Upper lobe of left lung (tissue), 4 donors: ENCODE measurements around the gene ZNF865.

Source experiments
- POLR2A ChIP-seq, 4 donors: fragments of 450-650 bp; IDR thresholded peaks; one replicate each; pipeline ENCODE4 v1.5.1; 2016 to 2017; ENCODE audit warnings: antibody characterized with exemption in 4 of 4, mild to moderate bottlenecking in 2 of 4
- TF ChIP-seq, protein P1 (sequence below), 6 experiments: fragments of 450-650 bp in 4 of 6; fragments of 200-600 bp in 2 of 6; sonication (generic) in 2 of 6; IDR thresholded peaks; one replicate each; pipeline ENCODE4 v1.5.1; 2016 to 2019; ENCODE audit warnings: antibody characterized with exemption in 6 of 6

DNA sequence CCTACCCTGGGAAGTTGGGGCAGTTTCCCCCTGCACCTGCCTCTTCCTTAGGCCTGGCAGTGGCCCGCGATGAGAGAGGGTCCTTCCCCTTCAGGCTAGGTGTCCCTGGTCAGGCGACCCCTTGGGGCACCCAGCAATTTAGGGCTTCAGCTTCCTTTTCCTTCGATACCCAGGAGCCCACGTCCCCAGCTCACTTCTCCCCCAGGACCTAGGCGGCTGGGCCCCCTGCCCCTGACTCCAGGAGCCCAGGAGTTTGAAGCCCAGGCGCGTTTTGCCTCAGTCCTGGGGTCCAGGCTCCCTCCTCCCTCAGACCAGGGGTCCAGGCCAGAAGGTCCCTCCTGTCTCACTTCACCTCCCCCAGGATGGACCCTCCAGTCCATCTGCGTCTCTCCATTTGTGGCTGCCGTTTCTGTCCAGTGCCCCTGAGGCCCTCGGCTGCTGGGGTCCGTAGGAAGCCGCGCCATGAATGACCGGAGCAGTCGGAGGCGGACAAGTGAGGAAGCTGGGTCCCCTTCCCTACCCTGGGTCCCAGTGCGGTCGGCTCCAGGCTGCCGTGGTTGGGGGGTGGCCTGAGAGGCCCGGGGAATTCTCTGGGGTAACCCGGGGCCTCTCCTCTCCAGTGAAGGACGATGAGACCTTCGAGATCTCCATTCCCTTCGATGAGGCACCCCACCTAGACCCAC lies 43.3 kb downstream of the ZNF865 start:
- TF ChIP-seq, protein P1, sequence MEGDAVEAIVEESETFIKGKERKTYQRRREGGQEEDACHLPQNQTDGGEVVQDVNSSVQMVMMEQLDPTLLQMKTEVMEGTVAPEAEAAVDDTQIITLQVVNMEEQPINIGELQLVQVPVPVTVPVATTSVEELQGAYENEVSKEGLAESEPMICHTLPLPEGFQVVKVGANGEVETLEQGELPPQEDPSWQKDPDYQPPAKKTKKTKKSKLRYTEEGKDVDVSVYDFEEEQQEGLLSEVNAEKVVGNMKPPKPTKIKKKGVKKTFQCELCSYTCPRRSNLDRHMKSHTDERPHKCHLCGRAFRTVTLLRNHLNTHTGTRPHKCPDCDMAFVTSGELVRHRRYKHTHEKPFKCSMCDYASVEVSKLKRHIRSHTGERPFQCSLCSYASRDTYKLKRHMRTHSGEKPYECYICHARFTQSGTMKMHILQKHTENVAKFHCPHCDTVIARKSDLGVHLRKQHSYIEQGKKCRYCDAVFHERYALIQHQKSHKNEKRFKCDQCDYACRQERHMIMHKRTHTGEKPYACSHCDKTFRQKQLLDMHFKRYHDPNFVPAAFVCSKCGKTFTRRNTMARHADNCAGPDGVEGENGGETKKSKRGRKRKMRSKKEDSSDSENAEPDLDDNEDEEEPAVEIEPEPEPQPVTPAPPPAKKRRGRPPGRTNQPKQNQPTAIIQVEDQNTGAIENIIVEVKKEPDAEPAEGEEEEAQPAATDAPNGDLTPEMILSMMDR (IDR thresholded peaks at IDR 0.05), result no peak
- no peak for TF ChIP-seq POLR2A (IDR thresholded peaks at IDR 0.05)
